ENCODE measurements around the gene C9orf78.

The C9orf78 gene

GRCh38 chr9:129835128-129835859 is at the start of gene C9orf78, which contains the start of gene USP20:
TSS of gene C9orf78 (minus strand) at chr9:129835275. CDS start at chr9:129835221, 54 bp downstream.
TSS of gene USP20 (plus strand) at chr9:129835458. CDS start at chr9:129852556, 17,098 bp downstream.
- DNase-seq (ENCODE audit: low read depth): peak; percentile 65

DNA sequence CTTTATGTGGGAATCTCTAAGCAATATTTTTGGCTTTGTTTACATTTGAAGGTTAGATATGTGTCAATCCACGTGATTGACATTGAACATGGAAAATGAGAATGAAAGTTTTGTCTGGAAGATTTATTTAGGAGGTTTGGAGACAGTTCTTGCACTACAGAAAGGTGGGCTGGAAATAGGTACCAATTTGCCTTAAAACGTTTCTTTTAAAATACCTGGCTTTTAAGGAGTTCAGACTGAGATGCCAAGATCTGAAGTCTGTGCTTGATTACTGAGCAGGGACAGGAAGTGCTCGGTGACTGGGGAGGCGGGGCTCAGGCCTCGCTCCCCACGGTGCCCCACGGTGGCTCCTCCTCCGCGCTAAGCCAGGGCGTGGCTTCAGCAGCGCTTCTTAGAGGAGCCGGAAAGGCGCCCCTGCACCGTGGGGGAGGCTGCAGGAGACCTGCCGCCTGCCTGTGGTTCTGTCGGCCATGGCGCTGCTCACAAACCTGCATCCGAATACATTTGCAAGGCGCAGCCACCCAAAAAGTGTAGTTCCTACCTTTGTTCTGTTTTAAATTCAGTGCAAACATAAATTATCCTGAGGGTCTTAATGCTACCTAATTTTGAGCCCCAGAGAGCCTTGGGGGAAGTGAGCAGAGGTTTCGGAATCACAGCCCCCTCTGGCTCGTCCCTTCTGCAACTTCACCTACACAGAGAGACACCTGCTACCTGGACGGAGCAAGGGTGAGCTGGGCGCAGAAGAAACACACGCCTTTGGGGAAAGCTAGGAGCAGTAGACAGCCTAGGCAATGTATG is 49.3 kb upstream of the C9orf78 start:
- DNase-seq (ENCODE audit: low read depth): peak; percentile 22

DNA sequence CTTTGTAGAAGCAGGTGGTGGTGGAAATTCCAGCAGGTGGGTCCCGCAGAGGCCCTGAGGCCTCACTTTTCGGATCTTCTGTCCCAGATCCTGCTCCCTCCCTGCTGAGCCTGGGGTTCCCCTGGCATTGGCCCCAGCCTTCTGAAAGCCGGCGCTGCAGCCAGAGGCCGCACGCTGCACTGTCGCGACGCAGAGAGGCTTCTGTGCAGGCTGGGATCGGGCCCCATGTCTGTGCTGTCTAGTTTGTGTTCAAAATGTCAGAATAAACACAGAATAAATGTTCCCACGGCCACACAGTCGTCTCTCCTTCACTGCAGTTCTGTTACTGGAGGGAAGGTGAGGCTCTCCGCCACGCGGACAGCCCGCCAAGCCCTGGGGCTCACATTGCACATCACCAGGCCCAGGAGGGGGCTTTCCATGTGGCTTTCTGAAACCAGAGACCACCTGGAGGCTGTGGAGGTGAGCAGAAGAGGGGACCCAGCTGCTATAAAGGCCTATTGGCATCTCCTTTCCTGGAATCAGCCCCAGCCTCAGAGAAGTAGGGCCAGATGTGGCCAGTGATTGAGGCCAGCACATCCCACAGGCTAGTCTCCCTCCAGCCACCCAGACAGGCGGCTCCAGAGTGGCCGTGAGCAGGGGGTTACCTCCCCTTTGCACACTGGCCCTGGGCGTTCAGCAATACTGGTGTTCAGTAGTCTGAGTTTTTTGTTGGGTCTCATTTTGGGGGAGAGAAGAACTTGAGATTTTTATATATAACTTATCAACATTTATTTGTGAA is 46.7 kb upstream of the C9orf78 start:
- DNase-seq (ENCODE audit: low read depth): no peak

- no peak for DNase-seq (ENCODE audit: low read depth)
Observed at GRCh38 chr9:129880654-129881546, 45.8 kb upstream of the C9orf78 start.

DNA sequence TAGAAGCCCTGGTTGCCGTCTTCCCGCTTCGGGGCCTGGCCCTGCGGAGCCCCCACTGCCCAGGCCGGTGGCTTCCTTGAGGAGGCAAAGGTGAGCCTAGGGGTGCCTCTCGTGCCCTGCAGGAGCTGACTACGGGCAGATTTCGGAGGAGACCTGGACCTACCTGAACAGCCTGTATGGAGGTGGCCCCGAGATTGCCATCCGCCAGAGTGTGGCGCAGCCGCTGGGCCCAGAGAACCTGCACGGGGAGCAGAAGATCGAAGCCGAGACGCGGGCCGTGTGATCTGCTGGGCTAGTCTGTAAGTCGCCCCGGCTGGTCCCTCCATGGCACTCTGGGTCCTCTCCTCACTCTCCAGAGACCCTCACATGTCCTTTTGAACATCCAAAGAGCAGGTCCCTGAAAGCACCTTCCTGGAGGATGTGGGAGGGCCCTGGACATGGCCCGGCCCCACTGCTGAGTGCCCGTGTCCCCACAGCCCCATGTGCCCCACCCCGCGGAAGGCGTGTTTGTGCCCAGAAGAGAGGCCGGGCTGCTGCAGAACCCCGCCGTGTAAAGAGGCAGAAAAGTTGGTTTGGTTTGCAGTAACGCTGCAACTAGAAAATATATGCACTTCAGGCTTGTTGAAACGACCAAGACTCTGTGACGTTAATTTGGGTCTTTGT is 45.0 kb upstream of the C9orf78 start:
- DNase-seq (ENCODE audit: low read depth): no peak

- no peak for DNase-seq (ENCODE audit: low read depth)
Observed at GRCh38 chr9:129879103-129879699, 44.1 kb upstream of the C9orf78 start.

DNA sequence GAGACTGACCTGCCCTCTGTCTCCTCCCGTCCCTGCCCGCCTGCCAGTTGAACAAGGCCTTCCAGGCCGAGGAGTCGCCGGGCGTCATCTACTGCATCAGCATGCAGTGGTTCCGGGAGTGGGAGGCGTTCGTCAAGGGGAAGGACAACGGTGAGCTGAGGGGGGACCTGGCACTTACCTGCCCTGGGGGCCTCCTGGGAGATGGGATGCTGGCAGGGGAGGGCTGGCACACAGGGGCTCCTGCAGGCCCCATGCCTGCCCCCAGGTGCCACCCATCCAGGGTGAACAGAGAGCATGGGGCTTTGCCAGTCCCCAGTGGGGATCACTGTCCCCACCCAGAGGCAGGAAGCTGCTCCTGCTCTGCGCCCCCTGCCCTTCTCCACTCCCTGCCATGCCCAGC is 43.2 kb upstream of the C9orf78 start:
- no peak for DNase-seq (ENCODE audit: low read depth)

GRCh38 chr9:129876815-129877214 is 41.7 kb upstream of the C9orf78 start:
- DNase-seq (ENCODE audit: low read depth): no peak

GRCh38 chr9:129875687-129876395 is 40.8 kb upstream of the C9orf78 start:
- no peak for DNase-seq (ENCODE audit: low read depth)

DNA sequence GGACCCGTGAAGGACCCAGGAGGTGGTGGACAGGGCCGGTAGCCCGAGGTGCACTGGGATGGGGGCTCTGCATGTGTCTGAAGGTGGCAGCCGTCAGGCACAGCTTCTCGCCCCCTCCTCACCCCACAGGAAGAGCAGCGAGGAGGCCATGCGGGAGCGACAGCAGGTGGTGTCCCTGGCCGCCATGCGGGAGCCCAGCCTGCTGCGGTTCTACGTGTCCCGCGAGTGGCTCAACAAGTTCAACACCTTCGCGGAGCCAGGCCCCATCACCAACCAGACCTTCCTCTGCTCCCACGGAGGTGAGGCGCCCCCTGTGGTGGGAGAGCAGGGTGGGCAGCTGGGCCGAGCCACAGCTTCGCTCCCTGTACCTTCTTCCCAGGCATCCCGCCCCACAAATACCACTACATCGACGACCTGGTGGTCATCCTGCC is 40.1 kb upstream of the C9orf78 start:
- DNase-seq (ENCODE audit: low read depth): no peak

DNA sequence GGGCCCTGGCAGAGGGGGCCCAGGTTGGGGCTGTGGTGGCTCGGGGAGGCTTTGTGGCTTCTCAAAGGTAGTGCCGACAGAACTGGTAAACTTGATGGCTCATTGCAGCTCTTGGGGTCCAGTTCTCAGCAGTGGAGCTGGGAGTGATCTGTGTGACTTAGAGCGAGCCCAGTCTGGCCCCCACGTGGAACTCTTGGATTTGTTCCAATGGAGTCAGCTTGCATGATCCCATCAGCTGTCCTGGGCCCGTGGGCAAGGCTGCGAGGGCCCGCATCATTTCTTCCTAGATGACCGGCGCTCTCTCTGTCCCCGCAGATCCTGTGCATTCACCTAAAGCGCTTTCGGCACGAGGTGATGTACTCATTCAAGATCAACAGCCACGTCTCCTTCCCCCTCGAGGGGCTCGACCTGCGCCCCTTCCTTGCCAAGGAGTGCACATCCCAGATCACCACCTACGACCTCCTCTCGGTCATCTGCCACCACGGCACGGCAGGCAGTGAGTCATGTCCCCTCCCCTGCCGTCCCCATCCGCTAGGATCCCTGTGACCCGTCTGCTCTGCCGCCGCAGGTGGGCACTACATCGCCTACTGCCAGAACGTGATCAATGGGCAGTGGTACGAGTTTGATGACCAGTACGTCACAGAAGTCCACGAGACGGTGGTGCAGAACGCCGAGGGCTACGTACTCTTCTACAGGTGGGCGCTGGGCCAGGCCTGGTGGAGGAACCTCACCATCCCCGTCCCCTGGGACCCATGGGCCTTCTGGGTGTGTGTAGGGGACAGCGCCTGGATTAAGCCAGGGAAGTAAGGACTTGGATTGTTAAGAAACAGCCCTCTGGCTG is 39.4 kb upstream of the C9orf78 start:
- DNase-seq (ENCODE audit: low read depth): no peak

DNA sequence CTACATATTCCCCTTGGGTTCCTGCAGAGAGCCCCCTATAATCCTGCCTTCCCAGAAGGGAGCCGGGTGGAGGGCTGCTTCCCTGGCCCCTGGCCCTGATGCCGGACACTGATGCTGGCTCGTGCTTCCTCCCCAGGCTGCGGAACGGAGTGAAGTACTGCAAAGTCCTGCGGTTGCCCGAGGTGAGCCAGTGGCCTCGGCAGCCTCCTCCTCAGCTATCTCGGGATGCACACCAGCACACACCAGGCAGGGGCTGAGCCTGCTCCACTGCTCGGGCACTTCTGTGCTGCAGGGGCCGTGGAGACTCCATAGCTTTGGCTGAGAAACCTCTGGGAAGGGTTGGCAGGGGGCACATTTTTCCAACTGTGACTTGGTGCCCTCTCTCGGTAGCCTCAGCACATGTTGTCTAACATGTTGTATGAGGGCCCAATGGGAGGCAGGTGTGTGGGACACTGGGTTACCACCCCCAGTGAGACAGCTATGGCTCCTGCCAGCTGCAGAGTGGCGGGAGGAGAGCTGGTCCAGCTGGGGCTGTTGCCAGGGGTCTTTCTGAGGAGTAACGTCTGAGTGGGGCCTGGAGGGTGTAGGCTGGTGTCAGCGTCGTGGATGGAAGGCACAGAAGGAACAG is 38.6 kb upstream of the C9orf78 start:
- no peak for DNase-seq (ENCODE audit: low read depth)

GRCh38 chr9:129871046-129871445 is 36.0 kb upstream of the C9orf78 start:
- DNase-seq (ENCODE audit: low read depth): no peak

DNA sequence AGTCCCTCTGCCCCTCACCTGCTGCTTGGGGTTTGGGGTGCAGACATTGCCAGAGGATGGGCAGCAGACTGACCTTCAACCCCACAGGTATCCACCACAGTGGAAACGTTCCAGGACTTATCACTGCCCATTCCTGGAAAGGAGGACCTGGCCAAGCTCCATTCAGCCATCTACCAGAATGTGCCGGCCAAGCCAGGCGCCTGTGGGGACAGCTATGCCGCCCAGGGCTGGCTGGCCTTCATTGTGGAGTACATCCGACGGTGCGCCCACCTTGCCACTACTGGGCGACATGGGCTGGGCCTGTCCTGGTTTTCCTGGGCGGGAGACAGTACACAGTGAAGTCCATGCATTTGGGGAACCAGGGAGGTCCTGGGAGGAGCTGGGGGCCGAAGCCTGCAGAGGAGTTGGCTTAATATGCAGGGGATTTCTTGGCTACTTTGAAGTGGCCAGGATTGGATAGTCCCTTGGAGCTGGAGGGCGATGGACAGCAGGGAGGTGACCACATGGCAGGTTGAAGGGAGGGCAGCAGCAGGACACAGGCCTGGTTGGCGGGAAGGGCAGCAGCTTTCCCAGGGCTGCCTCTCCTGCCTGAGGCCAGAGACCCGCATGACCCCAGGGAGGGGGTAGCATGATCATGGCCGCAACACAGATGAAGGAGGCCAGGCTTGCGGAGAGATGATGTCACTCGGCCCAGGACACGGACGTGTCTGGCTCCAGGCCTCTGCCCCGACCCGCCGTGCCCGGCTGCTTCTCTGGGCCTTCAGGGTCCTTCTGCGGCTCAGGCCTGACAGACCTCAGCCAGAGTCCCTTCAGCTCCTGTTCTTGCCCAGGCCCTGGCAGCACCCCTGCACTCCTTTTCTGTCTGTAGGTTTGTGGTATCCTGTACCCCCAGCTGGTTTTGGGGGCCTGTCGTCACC is 34.8 kb upstream of the C9orf78 start:
- DNase-seq (ENCODE audit: low read depth): no peak

GRCh38 chr9:129868872-129869486 is 33.9 kb upstream of the C9orf78 start:
- DNase-seq (ENCODE audit: low read depth): no peak

- no peak for DNase-seq (ENCODE audit: low read depth)
Observed at GRCh38 chr9:129868023-129868871, 33.2 kb upstream of the C9orf78 start.

Data from GM04503 (cell line).